Activated B cell treated with CpG ODN at 0.5 μM for 24 hours (primary cell): ENCODE measurements around the gene ASCL3. TPM values are rescaled to one million over a fixed set of nuclear protein-coding genes. Genes with fewer than 3 reads are reported as not detected.
"Not testable (repeated sequence)": the region's sequence is repeated elsewhere in the genome, so short reads cannot be mapped to it uniquely, and the experiment has no call there.

Source experiments
- ATAC-seq: fragments of 200-7000 bp; cut with Tn5 transposase; one replicate; pipeline ENCODE4 v1.10.0; 2021; ENCODE audit warnings: low read depth, mild to moderate bottlenecking, moderate library complexity
- CTCF ChIA-PET: fragments of 350-600 bp; sonication (Branson Sonifier 250); formaldehyde crosslinking; loops from one replicate; lab custom pipeline; 2021; ENCODE audit warnings: antibody characterized with exemption; lab: Charles Lee
- POLR2A ChIA-PET: fragments of 350-600 bp; sonication (Branson Sonifier 250); formaldehyde crosslinking; loops from one replicate; lab custom pipeline; 2021; ENCODE audit warnings: antibody characterized with exemption; lab: Charles Lee
- DNase-seq: peaks from one replicate; pipeline ENCODE4 v3.0.0; 2022
- H3K27ac Mint-ChIP-seq: one replicate; pipeline ENCODE4 v1.8.0; 2020; ENCODE audit warnings: mixed read lengths
- H3K27me3 Mint-ChIP-seq: one replicate; pipeline ENCODE4 v1.8.0; 2021; ENCODE audit warnings: mixed read lengths
- H3K36me3 Mint-ChIP-seq: one replicate; pipeline ENCODE4 v1.8.0; 2021; ENCODE audit warnings: low read depth, mixed read lengths
- H3K4me1 Mint-ChIP-seq: one replicate; pipeline ENCODE4 v1.8.0; 2021; ENCODE audit warnings: mixed read lengths
- H3K4me3 Mint-ChIP-seq: one replicate; pipeline ENCODE4 v1.8.0; 2020; ENCODE audit warnings: mild to moderate bottlenecking, mixed read lengths
- H3K9me3 Mint-ChIP-seq: one replicate; pipeline ENCODE4 v1.8.0; 2020; ENCODE audit warnings: mixed read lengths
- CTCF ChIP-seq: fragments of 200-600 bp; IDR thresholded peaks from one replicate; pipeline ENCODE4 v1.8.0; 2022; ENCODE audit warnings: antibody characterized with exemption, mild to moderate bottlenecking
- intact Hi-C: fragments of 100-400 bp; cut with micrococcal nuclease; formaldehyde crosslinking; loops from one replicate; pipeline ENCODE4 v1.15.1; 2024
- total RNA-seq: library from RNA; stranded (reverse); gene quantifications from 2 replicates; pipeline ENCODE4 v1.2.3, GENCODE V29; 2022

The ASCL3 gene
- total RNA-seq, 1 donor from 2014 or later, result not detected

- no peaks in the 10 kb centered on the region for H3K4me1 Mint-ChIP-seq
- TF ChIP-seq CTCF, result no peak
- H3K4me3 Mint-ChIP-seq, result no peak overlapping the region
- H3K36me3 Mint-ChIP-seq, result no peaks in the 10 kb centered on the region
- ATAC-seq (no peak), DNase-seq (no peak)
- H3K27ac Mint-ChIP-seq, result no peak overlapping the region
- ChIA-PET CTCF (no interaction called here), POLR2A (no interaction called here)
- H3K9me3 Mint-ChIP-seq, result no peaks in the 10 kb centered on the region
- peaks cover 8% of the 10 kb centered on the region for H3K27me3 Mint-ChIP-seq
- intact Hi-C loops, result no loop called here
Observed at GRCh38 chr11:8985462-8985861, 42.6 kb upstream of the ASCL3 start.

DNA sequence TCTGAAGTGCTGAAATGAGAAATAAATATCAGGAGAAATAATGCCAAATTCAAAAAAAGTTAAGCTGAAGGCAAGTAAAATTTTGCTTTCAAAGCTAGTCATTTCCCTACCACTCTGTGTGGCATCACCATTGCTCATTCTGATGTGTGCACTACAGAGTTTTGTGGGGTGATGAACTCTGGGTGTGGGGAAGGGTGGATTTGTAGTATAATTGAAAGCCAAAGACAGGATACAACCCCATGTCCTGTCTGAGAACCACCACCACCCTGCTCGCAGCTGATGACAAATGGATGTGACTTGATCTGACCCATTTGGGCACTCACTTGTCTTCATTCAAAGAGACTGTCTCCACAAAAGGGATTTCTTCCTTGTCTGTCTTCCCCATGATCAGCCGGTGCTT, 40.7 kb upstream of the ASCL3 start:
- DNase-seq, result no peak
- intact Hi-C loops, result no loop called here
- Mint-ChIP-seq H3K4me3 (no peak overlapping the region), H3K27ac (no peak overlapping the region), H3K9me3 (no peaks in the 10 kb centered on the region), H3K36me3 (no peaks in the 10 kb centered on the region), H3K4me1 (no peaks in the 10 kb centered on the region), H3K27me3 (peaks cover 2% of the 10 kb centered on the region)
- ChIA-PET CTCF (no interaction called here), POLR2A (no interaction called here)
- no peak for ATAC-seq
- no peak for TF ChIP-seq CTCF

GRCh38 chr11:8980485-8980884, 37.7 kb upstream of the ASCL3 start:
- CTCF ChIA-PET, result interaction anchor here (0.6 kb wide), 1 partner anchor 554 kb away, joined by 3 read pairs; no protein-coding TSS in a partner anchor

DNA sequence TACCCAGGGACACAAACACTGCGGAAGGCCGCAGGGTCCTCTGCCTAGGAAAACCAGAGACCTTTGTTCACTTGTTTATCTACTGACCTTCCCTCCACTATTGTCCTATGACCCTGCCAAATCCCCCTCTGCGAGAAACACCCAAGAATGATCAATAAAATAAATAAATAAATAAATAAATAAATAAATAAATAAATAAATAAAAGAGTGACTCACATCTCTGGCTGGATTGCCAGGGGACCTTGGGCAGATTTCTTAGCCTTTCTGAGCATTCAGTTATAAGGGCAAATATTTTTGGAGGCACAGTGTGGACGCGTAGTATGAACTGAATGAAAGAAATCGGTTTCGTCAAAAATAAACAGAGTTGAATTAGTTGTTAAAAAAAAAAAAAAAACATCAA, 36.5 kb upstream of the ASCL3 start:
- DNase-seq, H3K36me3 Mint-ChIP-seq, ATAC-seq, POLR2A ChIA-PET, intact Hi-C loops, H3K4me1 Mint-ChIP-seq, H3K27me3 Mint-ChIP-seq, H3K4me3 Mint-ChIP-seq, H3K9me3 Mint-ChIP-seq, H3K27ac Mint-ChIP-seq, CTCF ChIA-PET: not testable (repeated sequence)

More at GRCh38 chr11:8980485-8980884, 37.7 kb upstream of the ASCL3 start:
- Mint-ChIP-seq H3K27ac (no peak overlapping the region), H3K4me3 (no peak overlapping the region), H3K9me3 (no peaks in the 10 kb centered on the region), H3K36me3 (no peaks in the 10 kb centered on the region), H3K4me1 (no peaks in the 10 kb centered on the region), H3K27me3 (peaks cover 2% of the 10 kb centered on the region)
- POLR2A ChIA-PET, result no interaction called here
- no peak for DNase-seq
- intact Hi-C loops, result no loop called here
- no peak for TF ChIP-seq CTCF
- no peak for ATAC-seq

DNA sequence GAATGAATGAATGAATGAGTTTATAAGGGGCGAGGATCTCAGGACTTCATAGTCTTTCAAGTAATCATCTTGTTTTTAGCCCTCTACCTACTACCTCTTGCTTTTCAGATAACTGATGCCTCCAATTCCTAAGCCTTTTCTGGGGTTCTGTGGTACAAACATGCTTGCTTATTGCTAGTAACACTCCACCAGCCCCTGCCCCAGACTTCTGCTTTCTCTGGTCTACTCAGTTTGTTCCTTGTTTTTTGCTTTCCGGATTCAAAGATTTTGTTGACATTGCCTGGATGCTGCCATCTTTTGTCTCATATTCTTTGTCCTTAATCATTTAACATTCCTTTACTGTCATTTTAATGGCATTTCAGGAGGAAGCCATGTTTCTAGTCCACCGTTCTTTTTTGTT, 30.3 kb upstream of the ASCL3 start:
- Mint-ChIP-seq H3K27ac (no peak overlapping the region), H3K4me3 (no peak overlapping the region), H3K9me3 (no peaks in the 10 kb centered on the region), H3K36me3 (no peaks in the 10 kb centered on the region), H3K27me3 (no peaks in the 10 kb centered on the region), H3K4me1 (no peaks in the 10 kb centered on the region)
- DNase-seq (no peak), ATAC-seq (no peak)
- no peak for TF ChIP-seq CTCF
- ChIA-PET POLR2A (no interaction called here), CTCF (no interaction called here)
- intact Hi-C loops, result no loop called here

- CTCF ChIA-PET, result no interaction called here
- H3K4me3 Mint-ChIP-seq, result no peak overlapping the region
- no peaks in the 10 kb centered on the region for H3K36me3 Mint-ChIP-seq
- no peaks in the 10 kb centered on the region for H3K9me3 Mint-ChIP-seq
- no peak overlapping the region for H3K27ac Mint-ChIP-seq
- no peak for TF ChIP-seq CTCF
- ATAC-seq, result no peak
- no peaks in the 10 kb centered on the region for H3K4me1 Mint-ChIP-seq
- no peak for DNase-seq
- intact Hi-C loops, result no loop called here
- POLR2A ChIA-PET, result no interaction called here
- H3K27me3 Mint-ChIP-seq, result no peaks in the 10 kb centered on the region
Observed at GRCh38 chr11:8971924-8972316, 29.1 kb upstream of the ASCL3 start.
